ENCODE results near the gene CFAP68.

The CFAP68 gene

GRCh38 chr11:111910676-111911562, 31.6 kb downstream of the CFAP68 start:
- Histone ChIP-seq H3K4me1 (ENCODE audit: insufficient read depth, low read length) (peaks cover 6% of the 10 kb centered on the region), H3K27me3 (ENCODE audit: insufficient read depth, low read length) (no peaks in the 10 kb centered on the region), H3K9ac (ENCODE audit: low read depth, low read length) (no peak overlapping the region), H3K9me3 (ENCODE audit: insufficient read depth, low read depth, low read length) (no peaks in the 10 kb centered on the region), H3K4me3 (ENCODE audit: low read length) (no peak overlapping the region), H3K36me3 (ENCODE audit: insufficient read depth, low read depth, low read length) (no peaks in the 10 kb centered on the region), H3K27ac (ENCODE audit: low read length) (no peak overlapping the region)

- H3K4me3 ChIP-seq (ENCODE audit: low read length) = no peak within 1 kb of the TSS
- H3K4me1 ChIP-seq (ENCODE audit: insufficient read depth, low read length) = peaks cover 6% of the 10 kb centered on the region
- no peaks in the 10 kb centered on the region for H3K27me3 ChIP-seq (ENCODE audit: insufficient read depth, low read length)
- H3K9ac ChIP-seq (ENCODE audit: low read depth, low read length) = peak within 1 kb of the TSS; percentile 36; the same call in 1 of the 2 replicates
- no peak within 1 kb of the TSS for H3K27ac ChIP-seq (ENCODE audit: low read length)
- no peaks in the 10 kb centered on the region for H3K36me3 ChIP-seq (ENCODE audit: insufficient read depth, low read depth, low read length)
- no peaks in the 10 kb centered on the region for H3K9me3 ChIP-seq (ENCODE audit: insufficient read depth, low read depth, low read length)
Observed at GRCh38 chr11:111911563-111912401, 32.4 kb downstream of the CFAP68 start, which contains the start of gene CRYAB. Gene CRYAB (minus strand): TSS chr11:111911770. CDS start chr11:111911724, 46 bp downstream.

- peak within 1 kb of the TSS; percentile 36; the same call in 1 of the 2 replicates for H3K9ac ChIP-seq (ENCODE audit: low read depth, low read length)
- no peaks in the 10 kb centered on the region for H3K27me3 ChIP-seq (ENCODE audit: insufficient read depth, low read length)
- H3K27ac ChIP-seq (ENCODE audit: low read length) = no peak within 1 kb of the TSS
Observed at GRCh38 chr11:111912535-111912934, 33.2 kb downstream of the CFAP68 start, which contains the start of gene HSPB2. Gene HSPB2 (plus strand): TSS chr11:111912734. CDS start chr11:111912830, 96 bp downstream.

GRCh38 chr11:111913031-111913861, 33.9 kb downstream of the CFAP68 start:
- H3K4me3 ChIP-seq (ENCODE audit: low read length) = no peak overlapping the region
- H3K9ac ChIP-seq (ENCODE audit: low read depth, low read length) = no peak overlapping the region
- no peaks in the 10 kb centered on the region for H3K9me3 ChIP-seq (ENCODE audit: insufficient read depth, low read depth, low read length)
- H3K36me3 ChIP-seq (ENCODE audit: insufficient read depth, low read depth, low read length) = no peaks in the 10 kb centered on the region
- no peaks in the 10 kb centered on the region for H3K27me3 ChIP-seq (ENCODE audit: insufficient read depth, low read length)
- H3K4me1 ChIP-seq (ENCODE audit: insufficient read depth, low read length) = peaks cover 7% of the 10 kb centered on the region
- H3K27ac ChIP-seq (ENCODE audit: low read length) = no peak overlapping the region

More at GRCh38 chr11:111912535-111912934, 33.2 kb downstream of the CFAP68 start, which contains the start of gene HSPB2:
- Histone ChIP-seq H3K4me3 (ENCODE audit: low read length) (no peak within 1 kb of the TSS), H3K36me3 (ENCODE audit: insufficient read depth, low read depth, low read length) (no peaks in the 10 kb centered on the region), H3K4me1 (ENCODE audit: insufficient read depth, low read length) (peaks cover 6% of the 10 kb centered on the region), H3K9me3 (ENCODE audit: insufficient read depth, low read depth, low read length) (no peaks in the 10 kb centered on the region)

- H3K27me3 ChIP-seq (ENCODE audit: insufficient read depth, low read length) = no peaks in the 10 kb centered on the region
- H3K4me3 ChIP-seq (ENCODE audit: low read length) = no peak overlapping the region
- H3K27ac ChIP-seq (ENCODE audit: low read length) = no peak overlapping the region
- H3K9ac ChIP-seq (ENCODE audit: low read depth, low read length) = no peak overlapping the region
- no peaks in the 10 kb centered on the region for H3K9me3 ChIP-seq (ENCODE audit: insufficient read depth, low read depth, low read length)
- H3K4me1 ChIP-seq (ENCODE audit: insufficient read depth, low read length) = peaks cover 9% of the 10 kb centered on the region
- H3K36me3 ChIP-seq (ENCODE audit: insufficient read depth, low read depth, low read length) = no peaks in the 10 kb centered on the region
Observed at GRCh38 chr11:111913997-111914396, 34.7 kb downstream of the CFAP68 start.

GRCh38 chr11:111916768-111917167, 37.4 kb downstream of the CFAP68 start:
- H3K27me3 ChIP-seq (ENCODE audit: insufficient read depth, low read length) = no peaks in the 10 kb centered on the region
- no peaks in the 10 kb centered on the region for H3K9me3 ChIP-seq (ENCODE audit: insufficient read depth, low read depth, low read length)
- H3K27ac ChIP-seq (ENCODE audit: low read length) = no peak overlapping the region
- no peak overlapping the region for H3K9ac ChIP-seq (ENCODE audit: low read depth, low read length)
- peaks cover 9% of the 10 kb centered on the region for H3K4me1 ChIP-seq (ENCODE audit: insufficient read depth, low read length)
- H3K36me3 ChIP-seq (ENCODE audit: insufficient read depth, low read depth, low read length) = no peaks in the 10 kb centered on the region
- H3K4me3 ChIP-seq (ENCODE audit: low read length) = no peak overlapping the region

GRCh38 chr11:111917312-111917711, 38.0 kb downstream of the CFAP68 start:
- Histone ChIP-seq H3K9ac (ENCODE audit: low read depth, low read length) (no peak overlapping the region), H3K4me3 (ENCODE audit: low read length) (no peak overlapping the region), H3K27ac (ENCODE audit: low read length) (no peak overlapping the region)

GRCh38 chr11:111917788-111918187, 38.4 kb downstream of the CFAP68 start:
- H3K27ac ChIP-seq (ENCODE audit: low read length) = no peak overlapping the region
- no peaks in the 10 kb centered on the region for H3K27me3 ChIP-seq (ENCODE audit: insufficient read depth, low read length)
- no peaks in the 10 kb centered on the region for H3K9me3 ChIP-seq (ENCODE audit: insufficient read depth, low read depth, low read length)
- H3K36me3 ChIP-seq (ENCODE audit: insufficient read depth, low read depth, low read length) = no peaks in the 10 kb centered on the region
- peaks cover 3% of the 10 kb centered on the region; the same call in 1 of the 2 replicates for H3K4me1 ChIP-seq (ENCODE audit: insufficient read depth, low read length)
- H3K4me3 ChIP-seq (ENCODE audit: low read length) = no peak overlapping the region
- H3K9ac ChIP-seq (ENCODE audit: low read depth, low read length) = no peak overlapping the region

More at GRCh38 chr11:111917312-111917711, 38.0 kb downstream of the CFAP68 start:
- no peaks in the 10 kb centered on the region for H3K9me3 ChIP-seq (ENCODE audit: insufficient read depth, low read depth, low read length)
- H3K36me3 ChIP-seq (ENCODE audit: insufficient read depth, low read depth, low read length) = no peaks in the 10 kb centered on the region
- H3K4me1 ChIP-seq (ENCODE audit: insufficient read depth, low read length) = peaks cover 4% of the 10 kb centered on the region
- H3K27me3 ChIP-seq (ENCODE audit: insufficient read depth, low read length) = no peaks in the 10 kb centered on the region

- Histone ChIP-seq H3K4me3 (ENCODE audit: low read length) (peak within 1 kb of the TSS; percentile 33; the same call in 1 of the 2 replicates), H3K27ac (ENCODE audit: low read length) (no peak within 1 kb of the TSS), H3K9me3 (ENCODE audit: insufficient read depth, low read depth, low read length) (no peaks in the 10 kb centered on the region), H3K27me3 (ENCODE audit: insufficient read depth, low read length) (no peaks in the 10 kb centered on the region), H3K36me3 (ENCODE audit: insufficient read depth, low read depth, low read length) (no peaks in the 10 kb centered on the region), H3K9ac (ENCODE audit: low read depth, low read length) (no peak within 1 kb of the TSS; the same call in 1 of the 2 replicates), H3K4me1 (ENCODE audit: insufficient read depth, low read length) (peaks cover 6% of the 10 kb centered on the region; the same call in 1 of the 2 replicates)
Observed at GRCh38 chr11:111918390-111919256, 39.3 kb downstream of the CFAP68 start, which contains the start of gene C11orf52. Gene C11orf52 (plus strand): TSS chr11:111918913. CDS start chr11:111918973, 60 bp downstream.

GRCh38 chr11:111920908-111921307, 41.6 kb downstream of the CFAP68 start:
- Histone ChIP-seq H3K36me3 (ENCODE audit: insufficient read depth, low read depth, low read length) (no peaks in the 10 kb centered on the region), H3K27me3 (ENCODE audit: insufficient read depth, low read length) (no peaks in the 10 kb centered on the region), H3K9ac (ENCODE audit: low read depth, low read length) (no peak overlapping the region), H3K9me3 (ENCODE audit: insufficient read depth, low read depth, low read length) (no peaks in the 10 kb centered on the region), H3K4me1 (ENCODE audit: insufficient read depth, low read length) (peaks cover 6% of the 10 kb centered on the region; the same call in 1 of the 2 replicates), H3K4me3 (ENCODE audit: low read length) (no peak overlapping the region), H3K27ac (ENCODE audit: low read length) (no peak overlapping the region)

All from iPS-20b (cell line).